HepG2 (cell line): ENCODE data around the gene DGKD. TPM values are rescaled to one million over a fixed set of nuclear protein-coding genes. Genes with fewer than 3 reads are reported as not detected.

Source experiments
- CBX1 ChIP-seq: IDR thresholded peaks from one replicate; pipeline ENCODE4 v1.6.1; 2016; ENCODE audit warnings: antibody characterized with exemption, low read depth
- CENPX ChIP-seq: sonication (generic); formaldehyde crosslinking; IDR thresholded peaks from 2 replicates; pipeline ENCODE4 v1.9.0; 2021; ENCODE audit warnings: mild to moderate bottlenecking, missing genetic modification reagents, moderate library complexity
- CHCHD3 ChIP-seq: sonication (generic); formaldehyde crosslinking; IDR thresholded peaks from 2 replicates; pipeline ENCODE4 v1.8.0; 2022; ENCODE audit warnings: mild to moderate bottlenecking, missing genetic modification reagents, moderate library complexity
- GATA4 ChIP-seq: sonication (generic); IDR thresholded peaks from 2 replicates; pipeline ENCODE4 v1.6.1; 2016; ENCODE audit warnings: antibody characterized with exemption, low read depth, borderline replicate concordance
- HDAC1 ChIP-seq: sonication (generic); formaldehyde crosslinking; IDR thresholded peaks from 2 replicates; pipeline ENCODE4 v1.5.1; 2020; ENCODE audit warnings: mild to moderate bottlenecking, missing genetic modification reagents
- HNRNPUL1 ChIP-seq: fragments of 200-400 bp; formaldehyde crosslinking; IDR thresholded peaks from 2 replicates; pipeline ENCODE4 v1.6.1; 2017; ENCODE audit warnings: low read depth, mild to moderate bottlenecking, low read length, moderate library complexity
- HOMEZ ChIP-seq: IDR thresholded peaks from 2 replicates; pipeline ENCODE4 v1.6.1; 2016; ENCODE audit warnings: low read depth
- JDP2 ChIP-seq: sonication (generic); formaldehyde crosslinking; IDR thresholded peaks from 2 replicates; pipeline ENCODE4 v1.8.1; 2022; ENCODE audit warnings: missing genetic modification reagents, borderline replicate concordance
- JUN ChIP-seq: sonication (generic); formaldehyde crosslinking; IDR thresholded peaks from 2 replicates; pipeline ENCODE4 v1.4.0; 2020; ENCODE audit warnings: mild to moderate bottlenecking, missing genetic modification reagents
- MAZ ChIP-seq, 2 experiments: sonication (generic) in 1 of 2; formaldehyde crosslinking in 1 of 2; IDR thresholded peaks; 2 replicates each; pipeline versions ENCODE4 v1.5.0 to v1.6.1; 2012 to 2020; ENCODE audit warnings: low read depth in 2 of 2, mild to moderate bottlenecking in 2 of 2, borderline replicate concordance in 1 of 2, improper control_type of control experiment in 1 of 2, low read length in 1 of 2, missing genetic modification reagents in 1 of 2, moderate library complexity in 1 of 2
- NR3C1 ChIP-seq: sonication (generic); formaldehyde crosslinking; IDR thresholded peaks from 2 replicates; pipeline ENCODE4 v1.4.0; 2020; ENCODE audit warnings: missing genetic modification reagents
- POLR2AphosphoS2 ChIP-seq: IDR thresholded peaks from 2 replicates; pipeline ENCODE4 v1.6.1; 2011; ENCODE audit warnings: low read depth, low read length, improper control_type of control experiment
- SALL1 ChIP-seq: sonication (generic); formaldehyde crosslinking; IDR thresholded peaks from 2 replicates; pipeline ENCODE4 v1.8.0; 2022; ENCODE audit warnings: mild to moderate bottlenecking, missing genetic modification reagents
- TBX3 ChIP-seq: fragments of 450-650 bp; IDR thresholded peaks from 2 replicates; pipeline ENCODE4 v1.6.1; 2017; ENCODE audit warnings: antibody characterized with exemption, mild to moderate bottlenecking, inconsistent platforms, borderline replicate concordance
- ZNF160 ChIP-seq: sonication (generic); formaldehyde crosslinking; IDR thresholded peaks from 2 replicates; pipeline ENCODE4 v1.8.0; 2022; ENCODE audit warnings: mild to moderate bottlenecking, inconsistent platforms, missing genetic modification reagents
- ZNF354B ChIP-seq: sonication (generic); formaldehyde crosslinking; IDR thresholded peaks from 2 replicates; pipeline ENCODE4 v1.8.0; 2022; ENCODE audit warnings: mild to moderate bottlenecking, missing genetic modification reagents
- ZNF597 ChIP-seq: sonication (generic); formaldehyde crosslinking; IDR thresholded peaks from 2 replicates; pipeline ENCODE4 v1.5.0; 2020; ENCODE audit warnings: missing genetic modification reagents
- ZNF841 ChIP-seq: sonication (generic); formaldehyde crosslinking; IDR thresholded peaks from 2 replicates; pipeline ENCODE4 v1.8.1; 2023; ENCODE audit warnings: missing genetic modification reagents, borderline replicate concordance
- polyA plus RNA-seq, 8 experiments: library from polyadenylated mRNA; depleted of rRNA in 3 of 8; stranded (reverse) in 7 of 8; unstranded in 1 of 8; fragments of >200 nt; fragmentation: Illumina TruSeq in 4 of 8; extraction: Trizol in 4 of 8; gene quantifications; 2 replicates each; pipeline versions ENCODE4 v1.2.1 to v1.2.3, GENCODE V29; 2011 to 2016; ENCODE audit warnings: low read depth in 4 of 8, missing spikeins in 1 of 8, mixed read lengths in 1 of 8; ENCODE audit not compliant: insufficient read depth in 1 of 8
- total RNA-seq, 5 experiments: library from RNA; depleted of rRNA; stranded (reverse); fragments of >200 nt; fragmentation: Illumina TruSeq; extraction: Trizol; gene quantifications; 2 replicates each; pipeline ENCODE4 v1.2.3, GENCODE V29; 2016; ENCODE audit warnings: low read depth in 1 of 5
- TF ChIP-seq, protein P1 (sequence below): sonication (generic); formaldehyde crosslinking; IDR thresholded peaks from 2 replicates; pipeline ENCODE4 v1.4.0; 2020; ENCODE audit warnings: missing genetic modification reagents
- TF ChIP-seq, protein P2 (sequence below): sonication (generic); formaldehyde crosslinking; conservative IDR thresholded peaks from 2 replicates; pipeline ENCODE4 v1.4.0; 2020; ENCODE audit warnings: missing genetic modification reagents

Gene DGKD
- total and polyA plus RNA-seq, 2 of the 13 experiments (the other 11 are each of a cell fraction or from before 2014, with no cell fraction given): 24.5 to 33.2 TPM

GRCh38 chr2:233353769-233354499 is at the start of gene DGKD (continued):
- TF ChIP-seq HOMEZ (CRISPR knock-in tag) (0 out of 2 replicates have a peak, but pooled peaks have one; percentile 8), NR3C1 (no peak), CHCHD3 (CRISPR knock-in tag) (no peak), GATA4 (no peak), CBX1 (no peak), ZNF160 (CRISPR knock-in tag) (0 out of 2 replicates have a peak, but pooled peaks have one; percentile 48), CENPX (no peak), HNRNPUL1 (no peak), MAZ (IDR thresholded peaks at IDR 0.05; ENCODE audit: borderline replicate concordance, low read depth, low read length) (no peak; the same call in 1 of the 2 replicates), MAZ (CRISPR knock-in tag; IDR thresholded peaks at IDR 0.05; ENCODE audit: low read depth) (no peak; the same call in 1 of the 2 replicates), SALL1 (CRISPR knock-in tag) (peak; percentile 50), HDAC1 (CRISPR knock-in tag) (peak; percentile 50), ZNF354B (no peak), TBX3 (no peak), ZNF841 (CRISPR knock-in tag) (no peak), POLR2AphosphoS2 (no peak), ZNF597 (CRISPR knock-in tag) (no peak), JDP2 (no peak; the same call in 1 of the 2 replicates), JUN (no peak)
- TF ChIP-seq, protein P1, sequence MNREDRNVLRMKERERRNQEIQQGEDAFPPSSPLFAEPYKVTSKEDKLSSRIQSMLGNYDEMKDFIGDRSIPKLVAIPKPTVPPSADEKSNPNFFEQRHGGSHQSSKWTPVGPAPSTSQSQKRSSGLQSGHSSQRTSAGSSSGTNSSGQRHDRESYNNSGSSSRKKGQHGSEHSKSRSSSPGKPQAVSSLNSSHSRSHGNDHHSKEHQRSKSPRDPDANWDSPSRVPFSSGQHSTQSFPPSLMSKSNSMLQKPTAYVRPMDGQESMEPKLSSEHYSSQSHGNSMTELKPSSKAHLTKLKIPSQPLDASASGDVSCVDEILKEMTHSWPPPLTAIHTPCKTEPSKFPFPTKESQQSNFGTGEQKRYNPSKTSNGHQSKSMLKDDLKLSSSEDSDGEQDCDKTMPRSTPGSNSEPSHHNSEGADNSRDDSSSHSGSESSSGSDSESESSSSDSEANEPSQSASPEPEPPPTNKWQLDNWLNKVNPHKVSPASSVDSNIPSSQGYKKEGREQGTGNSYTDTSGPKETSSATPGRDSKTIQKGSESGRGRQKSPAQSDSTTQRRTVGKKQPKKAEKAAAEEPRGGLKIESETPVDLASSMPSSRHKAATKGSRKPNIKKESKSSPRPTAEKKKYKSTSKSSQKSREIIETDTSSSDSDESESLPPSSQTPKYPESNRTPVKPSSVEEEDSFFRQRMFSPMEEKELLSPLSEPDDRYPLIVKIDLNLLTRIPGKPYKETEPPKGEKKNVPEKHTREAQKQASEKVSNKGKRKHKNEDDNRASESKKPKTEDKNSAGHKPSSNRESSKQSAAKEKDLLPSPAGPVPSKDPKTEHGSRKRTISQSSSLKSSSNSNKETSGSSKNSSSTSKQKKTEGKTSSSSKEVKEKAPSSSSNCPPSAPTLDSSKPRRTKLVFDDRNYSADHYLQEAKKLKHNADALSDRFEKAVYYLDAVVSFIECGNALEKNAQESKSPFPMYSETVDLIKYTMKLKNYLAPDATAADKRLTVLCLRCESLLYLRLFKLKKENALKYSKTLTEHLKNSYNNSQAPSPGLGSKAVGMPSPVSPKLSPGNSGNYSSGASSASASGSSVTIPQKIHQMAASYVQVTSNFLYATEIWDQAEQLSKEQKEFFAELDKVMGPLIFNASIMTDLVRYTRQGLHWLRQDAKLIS (CRISPR knock-in tag): no peak
- TF ChIP-seq, protein P2, sequence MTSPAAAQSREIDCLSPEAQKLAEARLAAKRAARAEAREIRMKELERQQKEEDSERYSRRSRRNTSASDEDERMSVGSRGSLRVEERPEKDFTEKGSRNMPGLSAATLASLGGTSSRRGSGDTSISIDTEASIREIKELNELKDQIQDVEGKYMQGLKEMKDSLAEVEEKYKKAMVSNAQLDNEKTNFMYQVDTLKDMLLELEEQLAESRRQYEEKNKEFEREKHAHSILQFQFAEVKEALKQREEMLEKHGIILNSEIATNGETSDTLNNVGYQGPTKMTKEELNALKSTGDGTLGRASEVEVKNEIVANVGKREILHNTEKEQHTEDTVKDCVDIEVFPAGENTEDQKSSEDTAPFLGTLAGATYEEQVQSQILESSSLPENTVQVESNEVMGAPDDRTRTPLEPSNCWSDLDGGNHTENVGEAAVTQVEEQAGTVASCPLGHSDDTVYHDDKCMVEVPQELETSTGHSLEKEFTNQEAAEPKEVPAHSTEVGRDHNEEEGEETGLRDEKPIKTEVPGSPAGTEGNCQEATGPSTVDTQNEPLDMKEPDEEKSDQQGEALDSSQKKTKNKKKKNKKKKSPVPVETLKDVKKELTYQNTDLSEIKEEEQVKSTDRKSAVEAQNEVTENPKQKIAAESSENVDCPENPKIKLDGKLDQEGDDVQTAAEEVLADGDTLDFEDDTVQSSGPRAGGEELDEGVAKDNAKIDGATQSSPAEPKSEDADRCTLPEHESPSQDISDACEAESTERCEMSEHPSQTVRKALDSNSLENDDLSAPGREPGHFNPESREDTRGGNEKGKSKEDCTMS (CRISPR knock-in tag): no peak
